SIG-M5 treated with dmso at 0.1 percent for 504 hours (cell line): ENCODE measurements around the gene KRT10.
"Not testable (repeated sequence)": the region's sequence is repeated elsewhere in the genome, so short reads cannot be mapped to it uniquely, and the experiment has no call there.

Experiments
- DNase-seq: peaks from one replicate; lab custom pipeline; 2025; ENCODE audit not compliant: unreplicated experiment; lab: John Stamatoyannopoulos, UW

KRT10 gene

DNA sequence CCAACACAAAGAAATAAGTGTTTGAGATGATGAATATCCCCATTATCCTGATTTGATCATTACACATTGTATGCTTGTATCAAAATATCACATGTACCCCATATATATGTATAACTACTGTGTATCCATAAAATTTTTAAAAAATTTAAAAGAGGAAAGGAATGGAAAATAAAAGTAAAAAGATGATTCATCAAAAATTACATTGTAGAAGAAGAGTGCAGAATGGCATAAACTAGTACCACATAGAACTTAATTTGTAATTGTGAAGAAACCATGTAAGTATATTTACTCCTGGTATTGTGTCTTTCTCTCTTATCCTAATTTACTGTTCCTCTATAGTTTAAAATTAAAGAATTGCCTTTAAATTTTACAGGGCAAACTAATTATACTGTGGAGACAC lies 11.5 kb upstream of the KRT10 start:
- DNase-seq: no peak

DNA sequence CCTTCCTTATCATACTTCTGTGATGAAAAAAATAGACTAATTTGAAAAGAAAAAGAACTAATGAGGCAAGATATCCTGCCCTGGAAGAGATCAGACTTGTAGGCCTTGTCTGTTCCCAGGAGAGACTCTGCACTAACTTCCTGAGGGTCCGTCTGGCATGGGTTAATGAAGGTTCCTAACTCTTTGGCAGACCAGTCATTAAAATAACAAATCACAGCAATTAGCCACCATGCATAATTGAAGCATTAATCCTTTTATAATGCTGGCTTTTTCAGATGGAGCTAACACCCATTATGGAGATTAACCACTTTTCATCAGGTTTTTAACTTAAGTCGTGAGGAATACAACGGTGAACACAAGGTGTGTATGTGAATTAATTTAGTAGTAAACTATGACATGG lies 10.4 kb upstream of the KRT10 start:
- no peak for DNase-seq

DNA sequence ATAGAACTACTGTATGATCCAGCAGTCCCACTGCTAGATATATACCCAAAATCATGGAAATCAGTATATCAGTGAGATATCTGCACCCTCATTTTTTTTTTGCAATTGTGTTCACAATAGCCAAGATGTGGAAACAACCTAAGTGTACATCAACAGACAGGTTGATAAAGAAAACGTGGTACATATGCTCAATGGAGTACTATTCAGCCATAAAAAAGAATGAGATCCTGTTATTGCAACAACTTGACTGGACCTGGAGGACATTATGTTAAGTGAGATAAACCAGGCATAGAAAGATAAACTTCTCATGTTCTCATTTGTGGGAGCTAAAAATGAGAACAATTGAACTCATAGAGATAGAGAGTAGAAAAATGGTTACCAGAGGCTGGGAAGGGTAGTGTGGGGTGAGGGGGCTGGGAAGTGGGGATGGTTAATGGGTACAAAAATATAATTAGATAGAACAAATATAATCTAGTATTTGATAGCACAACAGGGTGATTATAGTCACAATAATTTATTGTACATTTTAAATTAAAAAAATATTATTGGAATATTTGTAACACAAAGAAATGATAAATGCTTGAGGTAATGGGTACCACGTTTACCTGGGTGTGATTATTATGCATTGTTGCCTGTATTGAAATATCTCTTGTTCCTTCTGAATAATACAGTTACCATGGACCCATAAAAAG lies 7.8 kb upstream of the KRT10 start:
- no peak for DNase-seq

DNA sequence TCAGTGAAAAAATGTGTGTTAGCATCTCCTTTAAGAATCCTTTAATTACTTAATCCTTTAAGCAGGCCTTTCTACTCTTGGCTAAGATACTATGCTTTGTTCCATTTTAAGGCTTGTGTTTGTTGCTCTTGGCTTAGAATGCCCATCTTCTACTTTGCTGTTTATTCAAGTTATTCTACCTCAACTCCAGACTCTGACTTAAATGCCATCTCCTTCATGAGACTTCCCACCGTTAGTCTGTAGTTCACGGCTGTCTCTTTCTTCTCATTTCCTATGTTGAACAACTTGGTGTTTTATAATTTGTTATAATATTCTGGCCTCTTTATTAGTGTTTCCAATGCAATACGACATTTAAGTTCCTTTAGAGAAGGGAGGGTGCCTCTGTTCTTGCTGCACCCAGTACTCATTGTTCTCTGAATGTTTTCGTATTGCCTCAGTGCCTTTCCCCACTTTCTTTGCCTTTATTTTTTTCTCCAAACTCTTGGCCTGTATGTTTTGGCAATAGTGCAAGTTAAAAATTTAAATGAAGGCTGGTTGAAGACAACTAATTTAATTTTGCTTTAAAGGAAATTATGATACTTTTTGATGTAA lies 6.1 kb upstream of the KRT10 start:
- DNase-seq: no peak

DNA sequence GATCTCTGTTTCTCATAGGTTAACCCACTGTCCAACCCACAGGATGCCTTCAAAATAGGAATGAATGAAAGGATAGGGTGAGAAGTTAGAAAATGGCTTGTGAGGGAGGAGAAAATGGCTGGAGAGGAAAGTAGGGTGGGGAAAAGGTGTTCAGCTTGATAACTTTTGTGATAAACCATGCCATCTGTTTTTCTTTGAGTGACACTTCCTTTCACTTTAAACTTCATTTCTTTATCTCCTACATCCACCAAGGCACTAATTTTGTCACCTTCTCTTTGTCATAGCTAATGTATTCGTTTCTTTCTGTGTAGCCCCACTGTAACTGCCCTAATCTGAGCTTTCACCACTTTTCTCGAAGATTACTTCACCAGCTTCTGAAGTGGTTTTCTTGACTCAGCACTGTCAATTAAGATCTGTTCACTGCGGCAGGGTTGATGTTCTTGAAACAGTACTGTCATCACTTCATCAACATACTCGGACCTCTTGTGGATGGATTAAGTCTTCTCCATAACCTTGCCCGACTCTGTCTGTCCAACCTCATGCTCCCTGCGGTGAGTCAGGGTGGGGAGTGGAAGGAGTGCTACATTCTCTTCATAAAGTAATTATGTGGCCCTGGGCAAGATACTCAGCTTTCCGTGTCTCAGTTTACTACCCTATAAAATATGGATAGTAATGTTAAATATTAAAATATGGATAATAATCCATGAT lies 5.5 kb upstream of the KRT10 start:
- DNase-seq: peak; percentile 49

DNA sequence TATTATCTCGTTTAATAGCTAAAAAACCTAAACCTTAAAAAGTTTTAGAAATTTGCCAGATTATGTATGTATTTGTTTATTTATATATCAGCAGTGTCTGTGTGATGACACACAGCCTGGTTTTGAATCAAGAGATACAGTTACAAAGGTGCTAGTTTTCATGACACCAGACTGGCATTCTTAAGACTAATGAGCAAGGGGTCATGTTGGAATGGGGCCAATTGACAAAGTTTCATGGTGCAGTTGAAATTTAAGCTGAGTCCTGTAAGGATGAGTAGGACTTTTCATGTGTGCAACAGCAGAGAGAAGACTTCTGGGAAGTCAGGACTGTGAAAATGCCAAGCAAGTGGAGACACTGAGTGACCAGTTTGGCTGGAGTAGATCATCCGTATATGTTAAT lies 3.2 kb upstream of the KRT10 start:
- DNase-seq: no peak

DNA sequence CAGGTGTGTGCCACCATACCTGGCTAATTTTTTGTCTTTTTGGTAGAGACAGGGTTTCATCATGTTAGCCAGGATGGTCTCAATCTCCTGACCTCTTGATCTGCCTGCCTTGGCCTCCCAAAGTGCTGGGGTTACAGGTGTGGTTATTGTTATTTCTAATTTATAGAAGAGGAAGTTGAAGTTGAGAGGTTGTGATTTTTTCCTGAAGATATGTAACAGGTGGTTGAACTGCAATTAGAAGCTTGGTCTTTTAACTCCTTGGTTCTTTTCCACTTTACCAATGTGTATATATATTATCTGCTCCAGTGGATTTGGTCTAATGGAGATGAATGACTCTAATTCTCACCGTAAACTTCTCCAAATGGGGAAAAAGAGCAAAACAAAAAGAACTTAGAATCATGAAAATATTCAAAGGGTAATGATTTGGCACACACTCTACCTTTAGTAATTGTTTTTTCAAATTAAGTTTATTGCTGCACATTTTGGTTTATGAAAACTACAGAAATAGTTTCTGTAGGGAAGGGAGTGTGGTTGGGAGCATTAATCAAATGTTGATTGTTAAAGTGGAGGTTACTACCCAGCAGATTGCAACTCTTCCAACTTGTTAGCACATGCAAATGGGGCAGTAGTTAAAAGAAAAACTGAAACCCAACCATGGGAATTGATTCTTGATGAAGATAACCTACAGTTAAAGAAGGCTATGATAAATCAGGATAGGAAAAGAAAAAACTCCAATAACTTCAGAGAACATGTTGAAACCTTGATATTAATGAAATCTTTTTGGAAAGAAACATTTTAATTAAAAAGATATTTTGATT lies 1.8 kb upstream of the KRT10 start:
- DNase-seq: no peak

DNA sequence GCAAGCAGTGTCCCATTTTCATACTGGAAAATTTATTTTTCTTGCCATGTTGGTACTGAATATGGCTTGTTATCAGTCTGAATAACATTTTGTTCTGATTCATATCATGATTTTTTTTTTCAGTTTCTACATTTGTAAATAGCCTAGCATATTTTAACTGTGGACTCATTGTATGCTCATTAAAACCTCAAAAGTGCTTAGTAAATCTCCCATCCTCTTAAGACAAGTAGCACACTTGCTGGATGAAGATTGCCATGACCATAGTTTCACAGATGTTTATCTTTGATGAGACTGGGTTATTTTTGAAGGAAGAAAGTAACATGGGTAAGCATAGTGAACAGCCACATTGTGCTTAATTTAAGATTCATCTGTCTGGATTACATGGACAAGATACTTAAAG lies 878 bp downstream of the KRT10 start:
- no peak for DNase-seq

DNA sequence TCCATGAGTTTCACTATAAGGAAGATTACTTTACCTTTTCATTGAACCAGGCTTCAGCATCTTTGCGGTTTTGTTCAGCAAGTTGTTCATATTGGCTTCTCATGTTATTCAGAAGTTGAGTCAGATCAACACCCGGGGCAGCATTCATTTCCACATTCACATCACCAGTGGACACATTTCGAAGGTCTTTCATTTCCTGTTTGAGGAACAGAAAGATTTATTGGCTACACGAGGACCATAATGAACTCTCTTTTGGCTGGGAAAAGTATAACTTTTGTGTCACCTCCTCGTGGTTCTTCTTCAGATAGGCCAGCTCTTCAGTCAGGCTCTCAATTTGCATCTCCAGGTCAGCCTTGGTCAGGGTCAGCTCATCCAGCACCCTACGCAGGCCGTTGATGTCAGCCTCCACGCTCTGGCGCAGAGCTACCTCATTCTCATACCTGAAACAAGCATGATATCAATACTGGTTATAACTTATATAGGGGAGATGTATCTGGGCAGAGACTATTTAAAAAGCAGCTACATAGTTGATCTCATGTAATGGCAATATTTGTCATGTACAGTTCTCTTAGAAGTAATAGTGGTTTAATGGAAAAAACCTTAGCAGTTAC lies 2.1 kb downstream of the KRT10 start:
- DNase-seq: no peak

DNA sequence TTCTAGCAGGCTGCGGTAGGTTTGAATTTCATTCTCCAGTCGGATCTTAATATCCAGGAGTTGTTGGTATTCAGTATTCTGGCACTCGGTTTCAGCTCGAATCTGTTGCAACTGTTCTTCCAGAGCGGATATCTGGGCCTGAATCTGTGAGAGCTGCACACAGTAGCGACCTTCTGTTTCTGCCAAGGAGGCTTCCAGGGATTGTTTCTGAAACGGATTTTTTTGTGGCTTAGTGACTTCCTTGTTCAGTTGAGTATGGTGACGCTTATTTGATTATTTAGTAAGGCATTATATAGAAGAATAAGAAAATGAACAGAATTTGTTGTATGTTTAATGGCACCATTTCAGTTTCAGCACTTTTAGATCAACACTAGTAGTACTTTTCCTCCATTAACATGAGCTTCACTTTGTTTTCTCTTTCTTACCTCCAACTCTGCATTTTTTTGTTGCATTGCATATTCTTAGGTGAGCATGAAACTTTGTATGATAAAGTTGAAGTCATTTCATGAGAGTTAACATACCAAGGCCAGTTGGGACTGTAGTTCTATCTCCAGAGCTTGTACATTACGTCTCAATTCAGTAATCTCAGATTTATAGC lies 2.8 kb downstream of the KRT10 start:
- DNase-seq: no peak

DNA sequence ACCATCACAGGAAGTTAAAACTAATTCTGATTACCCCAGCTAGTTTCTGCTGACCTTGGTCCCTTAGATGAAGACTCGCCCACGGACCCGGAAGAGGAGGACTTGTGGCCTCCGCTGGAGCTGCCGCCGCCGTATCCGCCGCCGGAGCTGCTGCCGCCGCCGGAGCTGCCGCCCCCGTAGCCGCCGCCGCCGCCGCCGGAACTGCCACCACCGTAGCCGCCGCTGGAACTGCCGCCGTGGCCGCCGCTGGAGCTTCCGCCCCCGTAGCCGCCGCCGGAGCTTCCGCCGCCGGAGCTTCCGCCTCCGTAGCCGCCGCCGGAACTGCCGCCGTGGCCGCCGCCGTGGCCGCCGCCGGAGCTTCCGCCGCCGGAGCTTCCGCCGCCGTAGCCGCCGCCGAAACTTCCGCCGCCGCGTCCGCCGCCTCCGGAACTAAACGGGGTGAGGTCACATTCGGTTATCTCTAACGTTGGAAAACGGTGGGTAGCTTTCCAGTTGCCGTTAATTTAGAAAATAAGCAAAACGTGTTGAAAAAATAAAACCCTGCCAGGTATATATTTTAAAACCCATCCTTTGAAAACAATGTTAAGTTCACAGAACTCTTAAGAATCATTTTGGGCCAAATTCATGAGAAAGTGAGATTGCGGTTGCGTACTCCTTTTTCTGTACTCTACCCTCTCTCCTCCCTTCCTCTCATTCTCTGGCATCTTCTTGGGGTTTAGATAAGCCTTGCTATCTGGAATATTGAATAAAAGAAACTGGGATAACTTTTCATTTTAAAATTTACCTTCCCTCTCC lies 3.5 kb downstream of the KRT10 start:
- peak; percentile 68 for DNase-seq

DNA sequence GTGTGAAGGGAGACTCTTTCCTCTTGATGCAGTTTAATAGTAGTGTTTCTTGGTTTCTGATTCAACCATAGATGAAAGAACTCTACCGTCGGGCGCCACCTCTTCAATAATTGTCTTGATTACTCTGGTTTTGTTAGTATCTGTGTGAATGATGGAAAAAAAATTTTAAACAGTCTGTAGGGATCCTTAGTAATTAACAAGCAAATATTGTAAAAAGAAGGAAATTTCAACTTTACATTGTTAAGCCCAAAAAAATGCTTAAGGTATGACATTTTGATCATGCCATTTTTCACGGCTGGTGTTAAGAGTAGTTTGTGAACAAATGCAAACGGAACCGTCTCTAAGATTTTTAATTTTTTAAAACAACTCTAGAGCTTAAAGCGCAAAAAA lies 4.1 kb downstream of the KRT10 start:
- DNase-seq: no peak

DNA sequence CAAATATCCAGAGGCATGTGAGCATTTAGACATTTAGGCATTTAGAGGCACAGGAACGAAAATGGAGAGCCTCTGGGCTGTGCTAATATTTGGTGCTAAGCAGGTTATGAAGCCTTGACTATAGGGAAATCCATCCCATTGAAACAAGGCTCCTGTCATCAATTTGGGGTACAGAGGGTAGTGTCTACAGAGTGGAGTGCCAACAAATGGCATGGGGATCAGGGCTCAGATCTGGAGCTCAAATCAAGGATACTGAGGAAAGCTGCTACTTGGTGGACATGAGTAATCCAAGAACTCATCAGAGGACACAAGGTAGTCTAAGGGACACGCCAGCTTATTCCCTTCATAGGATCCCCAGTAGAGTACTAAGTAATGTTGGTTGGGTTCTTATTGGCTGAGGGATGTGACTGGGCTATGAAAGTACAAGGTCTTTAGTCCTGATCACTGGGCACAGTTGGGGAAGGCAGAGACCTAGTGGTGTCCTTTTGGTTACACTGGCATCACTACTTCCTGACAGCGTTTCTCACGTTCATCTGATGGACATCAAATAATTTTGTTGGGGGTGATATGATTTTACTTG lies 5.2 kb downstream of the KRT10 start:
- DNase-seq: no peak

DNA sequence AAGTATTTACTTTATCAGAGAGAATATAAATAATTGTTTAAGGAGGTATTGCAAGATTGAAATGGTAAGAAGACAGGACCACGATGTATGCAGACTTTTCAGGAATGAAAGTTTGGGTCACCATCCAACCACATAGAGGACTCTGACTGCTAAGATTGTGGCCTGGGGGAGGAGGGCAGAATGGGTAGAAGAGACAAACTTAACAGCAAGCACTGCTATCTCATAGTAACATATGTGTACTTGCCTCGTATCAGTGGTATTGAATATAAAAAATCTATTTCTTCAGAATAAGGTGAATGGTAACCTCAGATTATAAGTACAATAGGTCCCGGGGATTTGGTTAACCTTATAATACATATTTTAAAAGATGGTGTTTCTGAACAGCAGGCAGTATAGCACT lies 5.8 kb downstream of the KRT10 start:
- no peak for DNase-seq

DNA sequence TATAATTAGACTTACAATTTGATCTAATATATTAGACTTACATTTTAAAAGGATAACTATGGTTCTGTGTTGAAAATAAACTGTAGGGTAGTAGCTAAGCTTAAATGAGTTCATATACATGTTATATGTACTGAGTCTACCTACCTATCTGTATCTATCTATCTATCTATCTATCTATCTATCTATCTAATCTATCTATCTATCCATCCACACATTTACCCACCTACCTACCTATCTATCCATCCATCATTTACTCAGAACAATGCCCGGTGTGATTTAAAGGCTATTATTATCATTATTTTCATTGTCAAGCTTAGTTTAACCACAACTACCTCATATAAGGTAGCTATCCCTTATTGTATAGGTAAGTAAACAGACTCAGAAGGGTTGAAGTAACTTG lies 7.0 kb downstream of the KRT10 start:
- no peak for DNase-seq

DNA sequence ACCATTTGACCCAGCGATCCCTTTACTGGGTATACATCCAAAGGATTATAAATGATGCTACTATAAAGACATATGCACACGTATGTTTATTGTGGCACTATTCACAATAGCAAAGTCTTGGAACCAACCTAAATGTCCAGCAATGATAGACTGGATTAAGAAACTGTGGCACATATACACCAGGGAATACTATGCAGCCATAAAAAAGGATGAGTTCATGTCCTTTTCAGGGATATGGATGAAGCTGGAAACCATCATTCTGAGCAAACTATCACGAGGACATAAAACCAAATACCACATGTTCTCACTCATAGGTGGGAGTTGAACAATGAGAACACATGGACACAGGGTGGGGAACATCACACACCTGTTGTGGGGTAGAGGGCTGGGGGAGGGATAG lies 7.8 kb downstream of the KRT10 start:
- DNase-seq: not testable (repeated sequence)

DNA sequence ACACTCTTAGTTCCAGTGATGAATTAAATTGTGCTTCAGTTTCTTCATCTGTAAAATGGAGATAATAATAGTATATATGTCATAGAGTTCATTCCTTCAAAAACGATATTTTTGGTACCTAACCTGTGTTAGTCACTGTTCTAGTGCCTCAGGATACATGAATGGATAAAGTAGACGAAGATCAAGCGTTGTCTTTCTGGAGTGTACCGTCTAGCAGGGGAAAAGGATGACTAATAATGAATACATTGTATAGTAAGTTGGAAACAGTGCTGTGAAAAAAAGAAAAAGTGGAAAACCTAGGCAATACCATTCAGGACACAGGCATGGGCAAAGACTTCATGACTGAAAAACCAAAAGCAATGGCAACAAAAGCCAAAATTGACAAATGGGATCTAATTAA lies 8.6 kb downstream of the KRT10 start:
- no peak for DNase-seq

DNA sequence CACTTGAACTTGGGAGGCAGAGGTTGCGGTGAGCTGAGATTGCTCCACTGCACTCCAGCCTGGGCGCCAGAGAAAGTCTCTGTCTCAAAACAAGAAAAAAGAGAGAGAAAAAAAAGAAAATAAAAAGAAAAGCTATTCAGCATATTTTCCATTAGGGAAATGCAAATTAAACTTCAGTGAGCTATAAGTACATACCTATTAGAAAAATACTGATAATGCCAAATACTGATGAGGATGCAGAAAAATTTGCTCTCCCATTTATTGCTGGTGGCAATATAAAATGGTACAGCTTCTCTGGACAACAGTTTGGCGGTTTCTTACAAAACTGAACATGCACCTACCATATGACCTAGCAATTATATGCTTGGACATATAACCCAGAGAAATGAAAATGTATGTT lies 9.8 kb downstream of the KRT10 start:
- DNase-seq: no peak

DNA sequence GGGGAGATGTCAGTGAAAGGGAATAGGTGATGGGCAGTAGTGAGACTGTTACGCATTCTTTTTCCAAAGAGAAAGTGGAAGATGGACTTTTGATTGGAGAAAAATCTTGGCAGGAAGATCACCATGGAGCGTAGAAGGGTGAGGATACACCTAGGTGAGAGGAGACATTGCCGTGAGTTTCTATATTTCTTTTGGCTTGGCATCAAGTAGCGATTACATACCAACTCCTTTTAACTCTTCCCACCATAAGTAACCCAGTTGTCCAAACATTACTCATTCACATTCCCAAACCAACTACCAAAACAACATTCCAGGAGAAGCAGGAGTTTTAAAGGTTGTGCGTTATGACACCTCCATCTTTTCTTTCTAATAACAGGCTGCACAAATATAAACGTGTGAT lies 11.9 kb downstream of the KRT10 start:
- DNase-seq: peak; percentile 100
